PC-3 (cell line): Measurements from ENCODE around the gene RAB3GAP2.

ENCODE experiments used
- CTCF ChIP-seq: fragments of 300-600 bp; sonication (generic); conservative IDR thresholded peaks from 2 replicates; pipeline ENCODE4 v1.5.1; 2017; ENCODE audit warnings: antibody characterized with exemption, low read depth, mild to moderate bottlenecking, low read length
- EZH2 ChIP-seq: fragments of 300-600 bp; sonication (generic); IDR thresholded peaks from one replicate; pipeline ENCODE4 v1.6.1; 2017; ENCODE audit warnings: antibody characterized with exemption, mild to moderate bottlenecking, low read length; ENCODE audit not compliant: unreplicated experiment
- EZH2phosphoT487 ChIP-seq: fragments of 300-600 bp; sonication (generic); IDR thresholded peaks from 2 replicates; pipeline ENCODE4 v1.6.1; 2018; ENCODE audit warnings: mild to moderate bottlenecking, antibody characterized with exemption, low read length, borderline replicate concordance

- TF ChIP-seq EZH2phosphoT487 (no peak), CTCF (no peak), EZH2 (no peak)
Observed at GRCh38 chr1:220219136-220219442, 53.2 kb downstream of the RAB3GAP2 start.
